ENCODE measurements around the gene TMEM107. TPM values are rescaled to one million over a fixed set of nuclear protein-coding genes. Genes with fewer than 3 reads are reported as not detected.

TMEM107 gene
- total RNA-seq, 4 donors from 2014 or later, result 15.9 to 21.0 (median 17.6) TPM

DNA sequence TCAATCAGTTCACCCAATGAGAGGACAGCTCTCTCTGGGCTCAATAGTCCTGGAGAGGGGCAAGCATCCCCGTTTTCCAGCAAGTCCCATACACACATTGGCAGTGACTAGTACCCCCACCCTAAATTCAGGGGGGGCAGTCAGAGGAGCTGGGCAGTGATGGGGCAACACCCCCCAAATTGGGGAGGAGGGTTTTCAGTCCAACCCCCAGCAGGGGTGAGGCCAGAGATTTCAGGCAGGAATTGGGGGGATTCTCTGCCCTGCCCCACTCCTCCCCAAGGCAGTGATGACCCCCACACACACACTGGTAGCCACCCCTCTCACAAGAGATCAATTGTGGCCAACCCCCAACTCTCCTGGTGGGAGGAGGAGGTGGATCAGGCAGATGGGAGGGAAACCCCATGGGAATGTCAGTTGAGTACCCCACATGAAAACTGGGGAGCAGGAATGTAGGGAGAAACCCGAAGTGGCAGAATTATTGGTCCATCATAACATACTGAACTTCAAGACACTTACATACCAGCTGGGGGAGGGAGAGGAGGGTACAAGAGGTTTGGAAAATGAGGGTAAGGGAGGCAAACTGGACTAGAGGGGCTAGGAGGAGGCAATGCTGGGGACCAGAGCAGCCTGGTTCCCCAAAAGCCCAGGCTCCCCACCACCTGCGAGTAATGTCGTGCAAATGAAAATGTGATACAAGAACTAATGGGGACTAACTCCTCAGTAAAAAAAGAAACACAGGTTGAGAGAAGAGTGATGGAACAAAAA is 16.5 kb downstream of the TMEM107 start:
- 68 to 76% methylated on average over 4 of the region's 4 CpGs for WGBS, 2 donors
- TF ChIP-seq POLR2A (IDR thresholded peaks at IDR 0.05), result no peak
- TF ChIP-seq, protein P1, sequence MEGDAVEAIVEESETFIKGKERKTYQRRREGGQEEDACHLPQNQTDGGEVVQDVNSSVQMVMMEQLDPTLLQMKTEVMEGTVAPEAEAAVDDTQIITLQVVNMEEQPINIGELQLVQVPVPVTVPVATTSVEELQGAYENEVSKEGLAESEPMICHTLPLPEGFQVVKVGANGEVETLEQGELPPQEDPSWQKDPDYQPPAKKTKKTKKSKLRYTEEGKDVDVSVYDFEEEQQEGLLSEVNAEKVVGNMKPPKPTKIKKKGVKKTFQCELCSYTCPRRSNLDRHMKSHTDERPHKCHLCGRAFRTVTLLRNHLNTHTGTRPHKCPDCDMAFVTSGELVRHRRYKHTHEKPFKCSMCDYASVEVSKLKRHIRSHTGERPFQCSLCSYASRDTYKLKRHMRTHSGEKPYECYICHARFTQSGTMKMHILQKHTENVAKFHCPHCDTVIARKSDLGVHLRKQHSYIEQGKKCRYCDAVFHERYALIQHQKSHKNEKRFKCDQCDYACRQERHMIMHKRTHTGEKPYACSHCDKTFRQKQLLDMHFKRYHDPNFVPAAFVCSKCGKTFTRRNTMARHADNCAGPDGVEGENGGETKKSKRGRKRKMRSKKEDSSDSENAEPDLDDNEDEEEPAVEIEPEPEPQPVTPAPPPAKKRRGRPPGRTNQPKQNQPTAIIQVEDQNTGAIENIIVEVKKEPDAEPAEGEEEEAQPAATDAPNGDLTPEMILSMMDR (IDR thresholded peaks at IDR 0.05), result no peak
- intact Hi-C loops (cut with DNase I; ENCODE audit: low total_unique reads), result no loop called here
- H3K4me3 ChIP-seq (ENCODE audit: low read depth, poor library complexity, severe bottlenecking), result no peak overlapping the region
- no peak for DNase-seq (ENCODE audit: low spot score in 2 of 2)

GRCh38 chr17:8159032-8159400 is 17.2 kb downstream of the TMEM107 start:
- intact Hi-C loops (cut with DNase I; ENCODE audit: low total_unique reads), result no loop called here
- no peak overlapping the region for H3K4me3 ChIP-seq (ENCODE audit: low read depth, poor library complexity, severe bottlenecking)
- 54 to 60% methylated on average over 3 of the region's 3 CpGs for WGBS, 2 donors
- no peak for DNase-seq (ENCODE audit: low spot score in 2 of 2)
- TF ChIP-seq, protein P1 (IDR thresholded peaks at IDR 0.05), result no peak
- TF ChIP-seq POLR2A (IDR thresholded peaks at IDR 0.05), result no peak

DNA sequence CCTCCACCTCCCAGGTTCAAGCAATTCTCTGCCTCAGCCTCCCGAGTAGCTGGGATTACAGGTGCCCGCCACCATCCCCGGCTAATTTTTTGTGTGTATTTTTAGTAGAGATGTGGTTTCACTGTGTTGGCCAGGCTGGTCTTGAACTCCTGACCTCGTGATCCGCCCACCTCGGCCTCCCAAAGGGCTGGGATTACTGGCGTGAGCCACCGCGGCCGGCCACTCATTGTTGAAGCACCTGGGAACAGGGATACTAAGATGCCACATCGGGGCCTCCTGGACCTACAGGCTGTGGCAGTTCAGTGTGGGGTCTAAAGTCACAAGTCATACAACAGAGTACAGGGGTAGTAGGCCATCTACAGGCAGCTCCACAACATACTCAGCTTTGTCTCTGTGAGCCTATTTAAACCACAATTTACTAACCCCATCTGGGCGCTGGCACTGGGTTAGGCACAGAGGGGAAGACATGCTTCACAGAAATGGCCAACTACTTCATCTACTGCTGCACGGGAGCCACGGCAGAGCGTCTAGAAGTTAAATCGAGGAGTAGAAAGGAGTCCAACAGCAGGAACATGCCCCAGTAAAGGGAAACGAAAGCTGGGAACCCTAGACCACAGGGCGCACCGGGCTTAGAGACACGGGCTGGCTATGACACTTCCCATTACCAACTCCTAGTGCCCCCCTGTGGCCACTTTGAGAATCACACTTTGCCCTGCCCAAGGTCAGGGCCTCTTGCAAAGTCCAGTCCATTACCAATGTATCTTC is 17.7 kb downstream of the TMEM107 start:
- no peak overlapping the region for H3K4me3 ChIP-seq (ENCODE audit: low read depth, poor library complexity, severe bottlenecking)
- WGBS, 2 donors, result 41 to 45% methylated on average over 20 of the region's 20 CpGs
- DNase-seq (ENCODE audit: low spot score in 2 of 2), result peak; percentile 93 to 99
- TF ChIP-seq POLR2A (IDR thresholded peaks at IDR 0.05), result no peak
- TF ChIP-seq, protein P1 (IDR thresholded peaks at IDR 0.05), result peak in 1 of 3 donors; percentile 69
- intact Hi-C loops (cut with DNase I; ENCODE audit: low total_unique reads), result no loop called here

DNA sequence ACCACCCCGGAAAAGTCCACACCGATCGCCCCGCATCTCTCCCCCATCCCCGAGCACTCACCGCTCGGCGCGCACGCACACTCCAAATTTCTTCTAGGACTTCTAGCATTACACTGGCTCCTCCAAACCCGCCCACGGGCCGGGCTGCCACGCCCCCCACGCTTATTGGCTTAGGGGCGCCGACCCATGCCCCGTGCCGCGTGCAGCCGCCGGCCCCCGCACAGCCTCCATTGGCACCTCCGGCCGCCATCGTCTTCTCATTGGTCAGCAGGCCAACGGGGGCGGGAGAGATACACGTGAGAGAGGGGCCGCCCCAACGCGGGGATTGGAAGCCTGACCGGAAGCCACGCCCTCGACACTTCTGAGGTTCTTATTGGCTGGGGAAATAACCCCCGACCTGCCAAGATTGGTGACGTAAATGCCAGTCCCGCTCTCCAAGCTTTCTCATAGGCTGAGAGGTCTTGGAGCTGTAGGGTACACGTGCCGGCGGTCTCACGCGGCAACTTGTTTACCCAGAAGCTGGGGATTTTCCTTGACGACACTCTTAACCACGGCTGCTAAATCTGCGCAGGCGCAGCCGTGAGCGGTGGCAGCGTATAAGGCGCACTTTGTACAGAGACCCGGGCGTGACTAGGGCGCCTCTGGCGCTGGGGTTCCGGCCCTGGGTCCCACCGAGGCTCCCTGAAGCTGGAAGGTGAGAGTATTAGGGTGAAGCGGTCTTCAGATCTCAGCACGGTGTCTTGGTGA is 19.8 kb downstream of the TMEM107 start:
- WGBS, 2 donors, result 1% methylated on average over 48 to 59 of the region's 59 CpGs
- peak overlapping the region; percentile 86 for H3K4me3 ChIP-seq (ENCODE audit: low read depth, poor library complexity, severe bottlenecking)
- DNase-seq (ENCODE audit: low spot score in 2 of 2), result peak; percentile 100
- intact Hi-C loops (cut with DNase I; ENCODE audit: low total_unique reads), result no loop called here
- peak in 1 of 2 donors; percentile 99 for TF ChIP-seq POLR2A (IDR thresholded peaks at IDR 0.05)
- TF ChIP-seq, protein P1 (IDR thresholded peaks at IDR 0.05), result no peak

DNA sequence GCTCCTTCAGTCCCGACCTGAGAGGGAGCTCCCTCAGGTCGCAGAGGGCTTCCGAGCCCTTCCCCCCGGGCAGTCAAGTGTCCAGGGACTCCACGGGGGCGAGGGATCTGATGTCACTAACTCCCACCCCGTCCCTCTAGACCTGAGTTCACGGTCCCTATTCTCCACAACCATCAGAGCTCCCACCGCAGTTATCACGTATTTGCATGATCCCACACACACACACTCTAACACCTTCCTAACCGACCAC is 20.3 kb downstream of the TMEM107 start:
- TF ChIP-seq, protein P1 (IDR thresholded peaks at IDR 0.05), result no peak
- no peak for TF ChIP-seq POLR2A (IDR thresholded peaks at IDR 0.05)
- DNase-seq (ENCODE audit: low spot score in 2 of 2), result no peak
- 0 to 1% methylated on average over 11 of the region's 11 CpGs for WGBS, 2 donors
- H3K4me3 ChIP-seq (ENCODE audit: low read depth, poor library complexity, severe bottlenecking), result peak overlapping the region; percentile 86
- intact Hi-C loops (cut with DNase I; ENCODE audit: low total_unique reads), result no loop called here

Data from lower leg skin (tissue), 4 donors.